ENCODE measurements around the gene ADGRV1.

ADGRV1 gene

GRCh38 chr5:90549729-90550275, 8.8 kb upstream of the ADGRV1 start:
- Histone ChIP-seq H3K4me3 (no peak overlapping the region), H3K27ac (no peak overlapping the region)
- DNase-seq (ENCODE audit: low spot score): no peak
- no peak for TF ChIP-seq CTCF (IDR thresholded peaks at IDR 0.05)

GRCh38 chr5:90550963-90551362, 7.6 kb upstream of the ADGRV1 start:
- H3K27ac ChIP-seq: no peak overlapping the region
- DNase-seq (ENCODE audit: low spot score): no peak
- no peak overlapping the region for H3K4me3 ChIP-seq
- no peak for TF ChIP-seq CTCF (IDR thresholded peaks at IDR 0.05)

- no peak overlapping the region for H3K27ac ChIP-seq
- H3K4me3 ChIP-seq: no peak overlapping the region
- no peak for DNase-seq (ENCODE audit: low spot score)
- no peak for TF ChIP-seq CTCF (IDR thresholded peaks at IDR 0.05)
These were observed 7.2 kb upstream of the ADGRV1 start for GRCh38 chr5:90551376-90551775.

- no peak overlapping the region for H3K4me3 ChIP-seq
- H3K27ac ChIP-seq: no peak overlapping the region
- DNase-seq (ENCODE audit: low spot score): no peak
- TF ChIP-seq CTCF (IDR thresholded peaks at IDR 0.05): no peak
These were observed 4.9 kb upstream of the ADGRV1 start for GRCh38 chr5:90553711-90554110.

GRCh38 chr5:90554358-90555006, 4.1 kb upstream of the ADGRV1 start:
- H3K4me3 ChIP-seq: no peak overlapping the region
- TF ChIP-seq CTCF (IDR thresholded peaks at IDR 0.05): no peak
- DNase-seq (ENCODE audit: low spot score): no peak
- no peak overlapping the region for H3K27ac ChIP-seq

GRCh38 chr5:90555666-90556065, 2.9 kb upstream of the ADGRV1 start:
- no peak for DNase-seq (ENCODE audit: low spot score)
- TF ChIP-seq CTCF (IDR thresholded peaks at IDR 0.05): no peak
- Histone ChIP-seq H3K27ac (no peak overlapping the region), H3K4me3 (no peak overlapping the region)

GRCh38 chr5:90557391-90557790, 1.2 kb upstream of the ADGRV1 start:
- TF ChIP-seq CTCF (IDR thresholded peaks at IDR 0.05): no peak
- no peak for DNase-seq (ENCODE audit: low spot score)
- Histone ChIP-seq H3K27ac (no peak overlapping the region), H3K4me3 (no peak overlapping the region)
